ENCODE measurements around the gene CRIP3. TPM values are rescaled to one million over a fixed set of nuclear protein-coding genes. Genes with fewer than 3 reads are reported as not detected.

CRIP3 gene
- total RNA-seq, 1 donor from 2014 or later: 8.4 TPM

- ATAC-seq (peak; percentile 58), DNase-seq (ENCODE audit: low spot score) (peak; percentile 95)
Measured at GRCh38 chr6:43274916-43275597, 33.6 kb downstream of the CRIP3 start.

- no peak for DNase-seq (ENCODE audit: low spot score)
- no peak for ATAC-seq
Measured at GRCh38 chr6:43274127-43274915, 34.3 kb downstream of the CRIP3 start.

GRCh38 chr6:43273707-43274106 is 34.9 kb downstream of the CRIP3 start:
- ATAC-seq (no peak), DNase-seq (ENCODE audit: low spot score) (no peak)

- ATAC-seq: no peak
- no peak for DNase-seq (ENCODE audit: low spot score)
Measured at GRCh38 chr6:43271944-43272343, 36.7 kb downstream of the CRIP3 start.

- DNase-seq (ENCODE audit: low spot score) (no peak), ATAC-seq (no peak)
Measured at GRCh38 chr6:43271103-43271815, 37.4 kb downstream of the CRIP3 start.

- ATAC-seq: peak; percentile 56
- DNase-seq (ENCODE audit: low spot score): peak; percentile 94
Measured at GRCh38 chr6:43269273-43270007, 39.2 kb downstream of the CRIP3 start.

GRCh38 chr6:43268782-43269272 is 39.8 kb downstream of the CRIP3 start:
- DNase-seq (ENCODE audit: low spot score) (no peak), ATAC-seq (peak; percentile 0)

- DNase-seq (ENCODE audit: low spot score) (peak; percentile 87), ATAC-seq (peak; percentile 21)
Measured at GRCh38 chr6:43268355-43268700, 40.3 kb downstream of the CRIP3 start.

GRCh38 chr6:43267619-43268354 is 40.8 kb downstream of the CRIP3 start:
- ATAC-seq: peak; percentile 42
- DNase-seq (ENCODE audit: low spot score): peak; percentile 98

- peak; percentile 5 for ATAC-seq
- DNase-seq (ENCODE audit: low spot score): peak; percentile 67
Measured at GRCh38 chr6:43265564-43265963, 43.1 kb downstream of the CRIP3 start.

GRCh38 chr6:43264599-43265145 is 44.0 kb downstream of the CRIP3 start:
- DNase-seq (ENCODE audit: low spot score) (no peak), ATAC-seq (no peak)

- ATAC-seq (peak; percentile 54), DNase-seq (ENCODE audit: low spot score) (peak; percentile 83)
Measured at GRCh38 chr6:43263314-43264178, 45.1 kb downstream of the CRIP3 start.

GRCh38 chr6:43262780-43263313 is 45.8 kb downstream of the CRIP3 start:
- DNase-seq (ENCODE audit: low spot score) (no peak), ATAC-seq (no peak)

GRCh38 chr6:43262000-43262779 is 46.4 kb downstream of the CRIP3 start:
- ATAC-seq (no peak), DNase-seq (ENCODE audit: low spot score) (no peak)

GRCh38 chr6:43261198-43261597 is 47.4 kb downstream of the CRIP3 start:
- DNase-seq (ENCODE audit: low spot score) (no peak), ATAC-seq (no peak)

GRCh38 chr6:43260791-43261190 is 47.8 kb downstream of the CRIP3 start:
- no peak for ATAC-seq
- DNase-seq (ENCODE audit: low spot score): no peak

- no peak for ATAC-seq
- DNase-seq (ENCODE audit: low spot score): no peak
Measured at GRCh38 chr6:43258807-43259686, 49.6 kb downstream of the CRIP3 start.

Data from left lobe of liver (tissue), 2 donors.